Glutamatergic neuron (in vitro differentiated cells): ENCODE measurements around the gene EVX2. TPM values are rescaled to one million over a fixed set of nuclear protein-coding genes. Genes with fewer than 3 reads are reported as not detected.

ENCODE experiments used
- DNase-seq: peaks from one replicate; pipeline ENCODE4 v3.0.0; 2022
- H3K27ac Mint-ChIP-seq: one replicate; pipeline ENCODE4 v1.8.0; 2020; ENCODE audit warnings: mild to moderate bottlenecking, mixed read lengths, inconsistent platforms; ENCODE audit not compliant: unreplicated experiment
- H3K27me3 Mint-ChIP-seq: one replicate; pipeline ENCODE4 v1.8.0; 2020; ENCODE audit warnings: mild to moderate bottlenecking, moderate library complexity, mixed read lengths, inconsistent platforms; ENCODE audit not compliant: unreplicated experiment
- H3K36me3 Mint-ChIP-seq: one replicate; pipeline ENCODE4 v1.8.0; 2020; ENCODE audit warnings: mild to moderate bottlenecking, mixed read lengths, inconsistent platforms; ENCODE audit not compliant: unreplicated experiment
- H3K4me1 Mint-ChIP-seq: one replicate; pipeline ENCODE4 v1.8.0; 2020; ENCODE audit warnings: mild to moderate bottlenecking, low read depth, mixed read lengths, inconsistent platforms; ENCODE audit not compliant: unreplicated experiment
- H3K4me3 Mint-ChIP-seq: one replicate; pipeline ENCODE4 v1.8.0; 2020; ENCODE audit warnings: mild to moderate bottlenecking, mixed read lengths, inconsistent platforms; ENCODE audit not compliant: unreplicated experiment
- H3K9me3 Mint-ChIP-seq: one replicate; pipeline ENCODE4 v1.8.0; 2020; ENCODE audit warnings: mild to moderate bottlenecking, moderate library complexity, mixed read lengths, inconsistent platforms; ENCODE audit not compliant: unreplicated experiment
- CTCF ChIP-seq: fragments of 200-600 bp; sonication (generic); IDR thresholded peaks from one replicate; pipeline ENCODE4 v1.5.0; 2021; ENCODE audit not compliant: partially characterized antibody, unreplicated experiment
- long read RNA-seq: library from polyadenylated mRNA; unstranded; transcript quantifications from one replicate; pipeline ENCODE4 v2.0.0, GENCODE V29; 2020; ENCODE audit not compliant: unreplicated experiment
- total RNA-seq: library from RNA; stranded (reverse); fragmentation: NEBNext Ultra II Directional; extraction: Animal tissue kit (Norgen Biotek cat#: 25700); gene quantifications from one replicate; pipeline ENCODE4 v1.2.1, GENCODE V29; 2021; ENCODE audit not compliant: unreplicated experiment

Gene EVX2
- total RNA-seq = 0.76 TPM
- long read RNA-seq = 0 reads

GRCh38 chr2:176083796-176084261 lies at the start of gene EVX2:
EVX2 (minus strand) TSS chr2:176083962; CDS start chr2:176083776, 186 bp downstream.
- TF ChIP-seq CTCF = no peak
- Mint-ChIP-seq H3K27me3 (peaks cover 55% of the 10 kb centered on the region), H3K27ac (no peak within 1 kb of the TSS), H3K9me3 (peaks cover 24% of the 10 kb centered on the region), H3K36me3 (no peaks in the 10 kb centered on the region), H3K4me3 (peak within 1 kb of the TSS; percentile 80), H3K4me1 (peaks cover 13% of the 10 kb centered on the region)
- DNase-seq = no peak

GRCh38 chr2:176133389-176133788 lies 49.6 kb upstream of the EVX2 start:
- no peak for TF ChIP-seq CTCF
- DNase-seq = no peak
- Mint-ChIP-seq H3K27me3 (peaks cover 62% of the 10 kb centered on the region), H3K36me3 (peaks cover 3% of the 10 kb centered on the region), H3K9me3 (peaks cover 28% of the 10 kb centered on the region), H3K27ac (no peak overlapping the region), H3K4me3 (no peak overlapping the region), H3K4me1 (peaks cover 2% of the 10 kb centered on the region)

GRCh38 chr2:176132205-176133171 lies 48.7 kb upstream of the EVX2 start:
- H3K4me1 Mint-ChIP-seq = peaks cover 7% of the 10 kb centered on the region
- TF ChIP-seq CTCF = no peak
- H3K4me3 Mint-ChIP-seq = no peak overlapping the region
- H3K36me3 Mint-ChIP-seq = no peaks in the 10 kb centered on the region
- no peak for DNase-seq
- H3K9me3 Mint-ChIP-seq = peaks cover 30% of the 10 kb centered on the region
- no peak overlapping the region for H3K27ac Mint-ChIP-seq
- H3K27me3 Mint-ChIP-seq = peaks cover 63% of the 10 kb centered on the region

GRCh38 chr2:176131848-176132158 lies 48.0 kb upstream of the EVX2 start:
- H3K36me3 Mint-ChIP-seq = no peaks in the 10 kb centered on the region
- no peak overlapping the region for H3K27ac Mint-ChIP-seq
- peaks cover 27% of the 10 kb centered on the region for H3K9me3 Mint-ChIP-seq
- peaks cover 56% of the 10 kb centered on the region for H3K27me3 Mint-ChIP-seq
- DNase-seq = no peak
- peaks cover 7% of the 10 kb centered on the region for H3K4me1 Mint-ChIP-seq
- TF ChIP-seq CTCF = no peak
- H3K4me3 Mint-ChIP-seq = peak overlapping the region; percentile 38
